HepG2 (cell line): ENCODE results near the gene MAPK7. TPM values are rescaled to one million over a fixed set of nuclear protein-coding genes. Genes with fewer than 3 reads are reported as not detected.

Experiments
- ATAC-seq: fragments of 200-7000 bp; cut with Tn5 transposase; 3 replicates; pipeline ENCODE4 v1.9.1; 2020; ENCODE audit warnings: mild to moderate bottlenecking, moderate library complexity
- BruUV-seq: library from RNA; stranded (reverse); fragments of 400-500 nt; replicated peaks from 2 replicates; lab custom pipeline; 2021; lab: Mats Ljungman, UMichigan
- CTCF ChIA-PET: fragments of 300-600 bp; formaldehyde crosslinking; extraction: SDS; loops from one replicate; lab custom pipeline; 2021; ENCODE audit warnings: low total read pairs, inconsistent platforms, low intra/inter-chr PET ratio; lab: Yijun Ruan, JAX
- POLR2A ChIA-PET: fragments of 350-600 bp; sonication (Branson Sonifier 250); formaldehyde crosslinking; loops from one replicate; lab custom pipeline; 2020; ENCODE audit warnings: antibody characterized with exemption, inconsistent platforms; lab: Yijun Ruan, JAX
- DNase-seq: peaks from one replicate; pipeline ENCODE4 v3.0.0-alpha.2; 2015; ENCODE audit warnings: low spot score
- FAIRE-seq: peaks from 3 replicates; lab custom pipeline; 2011; peaks lifted over from hg19 to GRCh38; lab: Jason Lieb, UNC
- H2AFZ ChIP-seq: one replicate; pipeline ENCODE4 v1.6.1; 2011; ENCODE audit warnings: low read length, inconsistent platforms
- H3K27ac ChIP-seq: fragments of 300-600 bp; 3 replicates; pipeline ENCODE4 v1.8.0; 2011; ENCODE audit warnings: mixed run types, mild to moderate bottlenecking, mixed read lengths, low read length, inconsistent platforms; ENCODE audit not compliant: insufficient read depth; ENCODE audit errors: extremely low read length
- H3K27me3 ChIP-seq, 2 experiments: fragments of 200-600 bp in 1 of 2; 2 replicates in 1 of 2; 3 replicates in 1 of 2; pipeline versions ENCODE4 v1.6.0 to v1.8.0; 2011; ENCODE audit warnings: low read length in 2 of 2, mild to moderate bottlenecking in 2 of 2, moderate library complexity in 2 of 2, inconsistent platforms in 1 of 2; ENCODE audit not compliant: insufficient read depth in 2 of 2, control insufficient read depth in 1 of 2
- H3K36me3 ChIP-seq, 2 experiments: fragments of 200-600 bp in 1 of 2; replicated peaks in 1 of 2; 2 replicates in 1 of 2; 3 replicates in 1 of 2; pipeline versions ENCODE4 v1.5.1 to v1.8.0; 2011; ENCODE audit warnings: low read length in 2 of 2, inconsistent platforms in 1 of 2; ENCODE audit not compliant: insufficient read depth in 2 of 2, control insufficient read depth in 1 of 2
- H3K4me1 ChIP-seq: 2 replicates; pipeline ENCODE4 v1.5.1; 2012; ENCODE audit warnings: low read length, inconsistent platforms; ENCODE audit not compliant: insufficient read depth
- H3K4me2 ChIP-seq: 2 replicates; pipeline ENCODE4 v1.6.0; 2011; ENCODE audit warnings: low read depth, low read length, inconsistent platforms
- H3K4me3 ChIP-seq, 3 experiments: fragments of 200-600 bp in 1 of 3; sonication (generic), shearing (Covaris generic) in 1 of 3; replicated peaks in 1 of 3; 2 replicates each; pipeline ENCODE4 v1.5.1; 2011 to 2016; ENCODE audit warnings: low read length in 3 of 3, inconsistent platforms in 2 of 3, low read depth in 2 of 3, mild to moderate bottlenecking in 2 of 3, control low read depth in 1 of 3, mixed read lengths in 1 of 3; ENCODE audit not compliant: insufficient read depth in 1 of 3
- H3K79me2 ChIP-seq: one replicate; pipeline ENCODE4 v1.6.1; 2011; ENCODE audit warnings: low read length, inconsistent platforms; ENCODE audit not compliant: insufficient read depth
- H3K9ac ChIP-seq: 2 replicates; pipeline ENCODE4 v1.6.0; 2011; ENCODE audit warnings: mild to moderate bottlenecking, low read depth, low read length, inconsistent platforms; ENCODE audit not compliant: insufficient read depth
- H3K9me3 ChIP-seq: 2 replicates; pipeline ENCODE4 v1.5.1; 2012; ENCODE audit warnings: mild to moderate bottlenecking, low read length
- H4K20me1 ChIP-seq: 2 replicates; pipeline ENCODE4 v1.6.0; 2011; ENCODE audit warnings: inconsistent platforms, mild to moderate bottlenecking, low read length, moderate library complexity; ENCODE audit not compliant: insufficient read depth
- HIC2 ChIP-seq: sonication (generic); formaldehyde crosslinking; IDR thresholded peaks from 2 replicates; pipeline ENCODE4 v1.9.0; 2022; ENCODE audit warnings: low read depth, missing genetic modification reagents
- HOXA3 ChIP-seq: sonication (generic); formaldehyde crosslinking; IDR thresholded peaks from 2 replicates; pipeline ENCODE4 v1.5.0; 2020; ENCODE audit warnings: missing genetic modification reagents
- IKZF5 ChIP-seq: IDR thresholded peaks from 2 replicates; pipeline ENCODE4 v1.6.1; 2018; ENCODE audit warnings: missing genetic modification reagents, mild to moderate bottlenecking, missing compliant biosample characterization
- KDM1A ChIP-seq: IDR thresholded peaks from 2 replicates; pipeline ENCODE4 v1.6.1; 2016; ENCODE audit warnings: missing compliant biosample characterization
- KDM3A ChIP-seq: IDR thresholded peaks from 2 replicates; pipeline ENCODE4 v1.6.1; 2018; ENCODE audit warnings: low read depth, missing compliant biosample characterization
- KMT2B ChIP-seq: IDR thresholded peaks from 2 replicates; pipeline ENCODE4 v1.6.1; 2016; ENCODE audit warnings: missing genetic modification reagents, missing compliant biosample characterization
- MAFF ChIP-seq: IDR thresholded peaks from 2 replicates; pipeline ENCODE4 v1.6.1; 2011; ENCODE audit warnings: low read depth, low read length, improper control_type of control experiment
- SALL1 ChIP-seq: sonication (generic); formaldehyde crosslinking; IDR thresholded peaks from 2 replicates; pipeline ENCODE4 v1.8.0; 2022; ENCODE audit warnings: mild to moderate bottlenecking, missing genetic modification reagents
- ZC3H13 ChIP-seq: sonication (generic); formaldehyde crosslinking; IDR thresholded peaks from 2 replicates; pipeline ENCODE4 v1.8.1; 2023; ENCODE audit warnings: mild to moderate bottlenecking, missing genetic modification reagents, moderate library complexity
- ZNF451 ChIP-seq: sonication (generic); formaldehyde crosslinking; IDR thresholded peaks from 2 replicates; pipeline ENCODE4 v1.5.0; 2020; ENCODE audit warnings: mild to moderate bottlenecking, missing genetic modification reagents
- ZNF510 ChIP-seq: sonication (generic); formaldehyde crosslinking; IDR thresholded peaks from 2 replicates; pipeline ENCODE4 v1.4.0; 2020; ENCODE audit warnings: low read depth, mild to moderate bottlenecking, missing genetic modification reagents
- ZNF841 ChIP-seq: sonication (generic); formaldehyde crosslinking; IDR thresholded peaks from 2 replicates; pipeline ENCODE4 v1.8.1; 2023; ENCODE audit warnings: missing genetic modification reagents, borderline replicate concordance
- ZNF850 ChIP-seq: sonication (generic); formaldehyde crosslinking; conservative IDR thresholded peaks from 2 replicates; pipeline ENCODE4 v1.9.0; 2021; ENCODE audit warnings: mild to moderate bottlenecking, missing genetic modification reagents
- WGBS: methylation state at CpG from one replicate; pipeline ENCODE4 v1.1.6; 2017; ENCODE audit warnings: low lambda C conversion rate; 5-methylcytosine and 5-hydroxymethylcytosine counted together
- in situ Hi-C: cut with HindIII; loops from 2 replicates; pipeline ENCODE4 v1.10.0; 2017; ENCODE audit warnings: low pct_unique_long_range_greater_than_20kb; ENCODE audit not compliant: extremely low pct_ligation_motif_present
- intact Hi-C: fragments of 100-400 bp; cut with micrococcal nuclease; formaldehyde crosslinking; loops from one replicate; pipeline ENCODE4 v1.10.0; 2022; ENCODE audit not compliant: unreplicated experiment
- polyA plus RNA-seq, 8 experiments: library from polyadenylated mRNA; depleted of rRNA in 3 of 8; stranded (reverse) in 7 of 8; unstranded in 1 of 8; fragments of >200 nt; fragmentation: Illumina TruSeq in 4 of 8; extraction: Trizol in 4 of 8; gene quantifications; 2 replicates each; pipeline versions ENCODE4 v1.2.1 to v1.2.3, GENCODE V29; 2011 to 2016; ENCODE audit warnings: low read depth in 4 of 8, missing spikeins in 1 of 8, mixed read lengths in 1 of 8; ENCODE audit not compliant: insufficient read depth in 1 of 8
- total RNA-seq, 5 experiments: library from RNA; depleted of rRNA; stranded (reverse); fragments of >200 nt; fragmentation: Illumina TruSeq; extraction: Trizol; gene quantifications; 2 replicates each; pipeline ENCODE4 v1.2.3, GENCODE V29; 2016; ENCODE audit warnings: low read depth in 1 of 5

Gene MAPK7
- total and polyA plus RNA-seq, 2 of the 13 experiments (the other 11 are each of a cell fraction or from before 2014, with no cell fraction given): 2.9 to 5.9 TPM

- Histone ChIP-seq H2AFZ (no peak overlapping the region), H3K27ac (peak overlapping the region; percentile 94), H3K4me2 (no peak overlapping the region), H3K4me3 (no peak overlapping the region), H3K4me1 (peaks cover 41% of the 10 kb centered on the region), H3K79me2 (no peaks in the 10 kb centered on the region), H4K20me1 (no peaks in the 10 kb centered on the region), H3K9me3 (no peaks in the 10 kb centered on the region), H3K36me3 (no peaks in the 10 kb centered on the region), H3K27me3 (no peaks in the 10 kb centered on the region), H3K9ac (no peak overlapping the region)
- TF ChIP-seq IKZF5 (CRISPR knock-in tag) (no peak), KMT2B (CRISPR knock-in tag) (no peak), ZNF510 (CRISPR knock-in tag) (no peak), ZC3H13 (CRISPR knock-in tag) (no peak), ZNF850 (CRISPR knock-in tag) (no peak), SALL1 (CRISPR knock-in tag) (no peak), KDM3A (CRISPR knock-in tag) (no peak), ZNF841 (no peak), ZNF451 (no peak), HIC2 (no peak), HOXA3 (CRISPR knock-in tag) (no peak), MAFF (no peak), KDM1A (CRISPR knock-in tag) (no peak)
- DNase-seq (no peak), FAIRE-seq (no peak), ATAC-seq (no peak)
- intact Hi-C loops (no loop called here), in situ Hi-C loops (no loop called here)
- WGBS: 95% methylated on average over 2 of the region's 2 CpGs
- BruUV-seq: no TSS peak
- ChIA-PET CTCF (no interaction called here), POLR2A (interaction anchor here (1.9 to 2.9 kb wide), 4 partner anchors 7 to 29 kb away, joined by 8 to 42 read pairs (median 19); partner anchors contain the start of gene B9D1)
These were observed 38.9 kb upstream of the MAPK7 start for GRCh38 chr17:19339341-19339815.
